Natural killer cell treated with Interleukin-12 subunit alpha and Interleukin-12 subunit beta and Interleukin-15 and Interleukin-18, amount 100 ng/mL, for 72 hours (primary cell): ENCODE data around the gene CTTNBP2. TPM values are rescaled to one million over a fixed set of nuclear protein-coding genes. Genes with fewer than 3 reads are reported as not detected.

Source experiments
- ATAC-seq, 2 donors: fragments of 150-1000 bp; cut with Tn5 transposase in 1 of 2; sonication (Bioruptor Pico), chemical (Tn5 transposase) in 1 of 2; 2 replicates each; pipeline ENCODE4 v1.10.0; 2021
- DNase-seq: peaks from one replicate; pipeline ENCODE4 v3.0.0; 2022; ENCODE audit warnings: low spot score
- H3K27ac Mint-ChIP-seq, 2 donors: 1 replicate in 1 of 2; 2 replicates in 1 of 2; pipeline ENCODE4 v1.8.0; 2022; ENCODE audit warnings: mixed read lengths in 2 of 2, mild to moderate bottlenecking in 1 of 2, moderate library complexity in 1 of 2
- H3K27me3 Mint-ChIP-seq, 2 donors: 1 replicate in 1 of 2; 2 replicates in 1 of 2; pipeline ENCODE4 v1.8.0; 2022; ENCODE audit warnings: mixed read lengths in 2 of 2
- H3K36me3 Mint-ChIP-seq: one replicate; pipeline ENCODE4 v1.8.0; 2022; ENCODE audit warnings: mixed read lengths
- H3K4me1 Mint-ChIP-seq, 2 donors: 1 replicate in 1 of 2; 2 replicates in 1 of 2; pipeline ENCODE4 v1.8.0; 2022; ENCODE audit warnings: low read depth in 2 of 2, mixed read lengths in 2 of 2, mild to moderate bottlenecking in 1 of 2
- H3K4me3 Mint-ChIP-seq: one replicate; pipeline ENCODE4 v1.8.0; 2022; ENCODE audit warnings: mixed read lengths
- H3K9me3 Mint-ChIP-seq: 2 replicates; pipeline ENCODE4 v1.8.0; 2022; ENCODE audit warnings: mixed read lengths
- total RNA-seq, 2 donors: library from RNA; stranded (reverse); gene quantifications; one replicate each; pipeline ENCODE4 v1.2.3, GENCODE V29; 2022

CTTNBP2 gene
- under 1 TPM in 1 of 2 donors, not detected in 1; 0.14 TPM for total RNA-seq

GRCh38 chr7:117873310-117874190 is at the start of gene CTTNBP2:
Gene CTTNBP2 (minus strand): TSS chr7:117873441. CDS start chr7:117873415, 26 bp downstream.
- no peak for DNase-seq
- Mint-ChIP-seq H3K27me3 (peaks cover 22 to 41% of the 10 kb centered on the region in 2 donors), H3K4me3 (peak within 1 kb of the TSS; percentile 31)

GRCh38 chr7:117916309-117916708 is 43.1 kb upstream of the CTTNBP2 start:
- Mint-ChIP-seq H3K9me3 (peaks cover 4% of the 10 kb centered on the region), H3K4me1 (no peaks in the 10 kb centered on the region), H3K27ac (no peak overlapping the region), H3K4me3 (no peak overlapping the region), H3K27me3 (no peaks in the 10 kb centered on the region), H3K36me3 (peaks cover 7% of the 10 kb centered on the region)
- ATAC-seq: no peak
- no peak for DNase-seq

More at GRCh38 chr7:117873310-117874190, at the start of gene CTTNBP2:
- peak in 1 of 2 donors; percentile 17 for ATAC-seq
- no peak within 1 kb of the TSS for H3K27ac Mint-ChIP-seq
- H3K36me3 Mint-ChIP-seq: peaks cover 15% of the 10 kb centered on the region
- H3K4me1 Mint-ChIP-seq: peaks cover 3 to 4% of the 10 kb centered on the region in 2 donors
- peaks cover 5% of the 10 kb centered on the region for H3K9me3 Mint-ChIP-seq

GRCh38 chr7:117912421-117912820 is 39.2 kb upstream of the CTTNBP2 start:
- Mint-ChIP-seq H3K4me1 (no peaks in the 10 kb centered on the region), H3K4me3 (no peak overlapping the region), H3K9me3 (no peaks in the 10 kb centered on the region), H3K27ac (no peak overlapping the region), H3K27me3 (no peaks in the 10 kb centered on the region), H3K36me3 (no peaks in the 10 kb centered on the region)
- ATAC-seq (no peak), DNase-seq (no peak)

- Mint-ChIP-seq H3K9me3 (peaks cover 3% of the 10 kb centered on the region), H3K4me3 (no peak overlapping the region), H3K27me3 (no peaks in the 10 kb centered on the region), H3K27ac (no peak overlapping the region), H3K4me1 (no peaks in the 10 kb centered on the region), H3K36me3 (no peaks in the 10 kb centered on the region)
- ATAC-seq: no peak
- DNase-seq: no peak
These were observed 35.0 kb upstream of the CTTNBP2 start for GRCh38 chr7:117908031-117908795.

- Mint-ChIP-seq H3K9me3 (peaks cover 3% of the 10 kb centered on the region), H3K27ac (no peak overlapping the region), H3K36me3 (no peaks in the 10 kb centered on the region), H3K4me3 (no peak overlapping the region), H3K27me3 (no peaks in the 10 kb centered on the region), H3K4me1 (no peaks in the 10 kb centered on the region)
- ATAC-seq: no peak
- DNase-seq: no peak
These were observed 33.9 kb upstream of the CTTNBP2 start for GRCh38 chr7:117907049-117907640.

- ATAC-seq (no peak), DNase-seq (no peak)
- H3K4me1 Mint-ChIP-seq: no peaks in the 10 kb centered on the region
- H3K27me3 Mint-ChIP-seq: no peaks in the 10 kb centered on the region
- H3K36me3 Mint-ChIP-seq: no peaks in the 10 kb centered on the region
- H3K27ac Mint-ChIP-seq: no peak overlapping the region
- H3K9me3 Mint-ChIP-seq: peaks cover 6% of the 10 kb centered on the region
- no peak overlapping the region for H3K4me3 Mint-ChIP-seq
These were observed 29.2 kb upstream of the CTTNBP2 start for GRCh38 chr7:117902314-117902889.

- Mint-ChIP-seq H3K4me1 (no peaks in the 10 kb centered on the region), H3K27ac (no peak overlapping the region), H3K36me3 (no peaks in the 10 kb centered on the region), H3K27me3 (no peaks in the 10 kb centered on the region), H3K4me3 (no peak overlapping the region), H3K9me3 (peaks cover 6% of the 10 kb centered on the region)
- ATAC-seq (no peak), DNase-seq (no peak)
These were observed 28.0 kb upstream of the CTTNBP2 start for GRCh38 chr7:117901089-117901797.

GRCh38 chr7:117896339-117896738 is 23.1 kb upstream of the CTTNBP2 start:
- Mint-ChIP-seq H3K27ac (no peak overlapping the region), H3K9me3 (peaks cover 12% of the 10 kb centered on the region), H3K4me1 (no peaks in the 10 kb centered on the region), H3K27me3 (no peaks in the 10 kb centered on the region), H3K36me3 (no peaks in the 10 kb centered on the region), H3K4me3 (no peak overlapping the region)
- ATAC-seq (no peak), DNase-seq (no peak)

DNA sequence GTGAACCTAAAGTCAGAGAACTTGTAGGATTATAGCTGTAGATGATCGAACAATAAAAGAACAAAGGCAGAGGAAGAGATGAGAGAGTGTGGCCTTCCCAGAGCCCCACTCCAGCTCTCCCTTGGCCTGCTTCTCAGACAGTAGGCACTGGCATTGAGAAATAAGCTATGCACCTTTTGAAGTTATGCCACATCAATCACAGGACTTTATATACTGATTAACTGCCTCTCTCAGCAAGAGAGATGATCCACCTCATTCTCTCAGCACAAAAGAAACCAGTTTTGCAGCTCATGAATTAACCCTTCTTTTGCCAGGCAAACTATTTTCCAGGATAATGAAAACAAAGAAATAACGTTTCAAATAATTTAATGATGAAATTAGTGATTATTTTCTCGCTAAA is 22.0 kb upstream of the CTTNBP2 start:
- no peaks in the 10 kb centered on the region for H3K27me3 Mint-ChIP-seq
- ATAC-seq: no peak
- H3K36me3 Mint-ChIP-seq: no peaks in the 10 kb centered on the region
- H3K9me3 Mint-ChIP-seq: peaks cover 12% of the 10 kb centered on the region
- H3K27ac Mint-ChIP-seq: no peak overlapping the region
- no peaks in the 10 kb centered on the region for H3K4me1 Mint-ChIP-seq
- no peak overlapping the region for H3K4me3 Mint-ChIP-seq
- DNase-seq: no peak

- Mint-ChIP-seq H3K27me3 (no peaks in the 10 kb centered on the region), H3K36me3 (no peaks in the 10 kb centered on the region), H3K27ac (no peak overlapping the region), H3K4me1 (no peaks in the 10 kb centered on the region), H3K4me3 (no peak overlapping the region), H3K9me3 (peaks cover 12% of the 10 kb centered on the region)
- no peak for ATAC-seq
- DNase-seq: no peak
These were observed 20.8 kb upstream of the CTTNBP2 start for GRCh38 chr7:117894037-117894436.

DNA sequence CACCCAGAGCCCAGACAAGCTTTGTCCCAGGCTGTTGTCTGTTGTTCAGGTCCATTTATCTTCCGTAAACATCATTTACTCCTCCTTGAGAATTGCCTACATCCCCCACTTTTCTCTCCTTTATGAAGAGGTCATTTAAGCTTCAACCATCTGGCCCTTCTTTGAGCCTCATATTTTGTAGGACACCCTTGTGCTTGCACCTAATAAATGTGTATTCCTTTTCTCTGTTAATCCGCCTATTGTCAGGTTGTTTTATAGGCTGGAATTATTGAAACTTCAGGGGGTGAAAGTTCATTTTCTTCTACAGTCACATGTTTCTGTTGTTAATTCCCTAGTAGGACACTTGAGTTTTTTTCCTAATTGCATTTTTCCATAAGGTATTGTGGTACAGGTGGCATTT is 19.6 kb upstream of the CTTNBP2 start:
- Mint-ChIP-seq H3K4me3 (no peak overlapping the region), H3K27ac (no peak overlapping the region), H3K27me3 (no peaks in the 10 kb centered on the region), H3K9me3 (peaks cover 12% of the 10 kb centered on the region), H3K36me3 (no peaks in the 10 kb centered on the region), H3K4me1 (no peaks in the 10 kb centered on the region)
- DNase-seq (no peak), ATAC-seq (no peak)

DNA sequence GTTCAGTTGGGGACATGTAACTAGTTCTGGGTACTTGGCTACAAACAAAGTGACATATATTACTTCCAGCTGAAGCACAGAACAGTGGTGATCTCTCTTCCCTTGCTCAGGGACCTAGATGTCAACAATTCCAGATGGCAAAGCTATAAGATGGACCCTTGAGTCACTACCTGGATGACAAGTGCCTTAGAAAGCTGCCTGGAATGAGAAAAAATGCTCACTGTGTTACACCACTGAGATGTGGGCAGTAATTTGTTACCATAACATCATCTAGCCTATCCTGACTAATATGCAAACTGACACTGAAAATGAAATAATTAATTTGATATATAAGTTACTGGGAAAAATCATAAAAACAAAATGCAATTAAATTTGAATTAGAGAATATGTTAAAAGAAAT is 16.4 kb upstream of the CTTNBP2 start:
- H3K27ac Mint-ChIP-seq: no peak overlapping the region
- DNase-seq: no peak
- ATAC-seq: no peak
- H3K9me3 Mint-ChIP-seq: peaks cover 12% of the 10 kb centered on the region
- no peaks in the 10 kb centered on the region for H3K27me3 Mint-ChIP-seq
- no peaks in the 10 kb centered on the region for H3K36me3 Mint-ChIP-seq
- H3K4me3 Mint-ChIP-seq: no peak overlapping the region
- H3K4me1 Mint-ChIP-seq: no peaks in the 10 kb centered on the region

- Mint-ChIP-seq H3K27ac (no peak overlapping the region), H3K4me3 (no peak overlapping the region), H3K4me1 (no peaks in the 10 kb centered on the region), H3K27me3 (no peaks in the 10 kb centered on the region), H3K36me3 (no peaks in the 10 kb centered on the region), H3K9me3 (peaks cover 12% of the 10 kb centered on the region)
- ATAC-seq (no peak), DNase-seq (no peak)
These were observed 15.4 kb upstream of the CTTNBP2 start for GRCh38 chr7:117888627-117889026.
